A549 (cell line): Measurements from ENCODE around the gene GABRA4. TPM values are rescaled to one million over a fixed set of nuclear protein-coding genes. Genes with fewer than 3 reads are reported as not detected.

Source experiments
- ATAC-seq, 2 experiments: fragments of 200-7000 bp in 1 of 2; fragments of >200 bp in 1 of 2; cut with Nextera tagmentation in 1 of 2; cut with Tn5 transposase in 1 of 2; 3 replicates each; pipeline versions ENCODE4 v1.8.0 to v1.9.1; 2018 to 2020; ENCODE audit warnings: mild to moderate bottlenecking in 1 of 2, moderate library complexity in 1 of 2
- CTCF ChIA-PET: fragments of 300-600 bp; sonication (Branson Sonifier 250); formaldehyde crosslinking; extraction: SDS; loops from one replicate; lab custom pipeline; 2021; ENCODE audit warnings: antibody characterized with exemption, inconsistent platforms; lab: Yijun Ruan, JAX
- POLR2A ChIA-PET: fragments of 350-600 bp; formaldehyde crosslinking; extraction: SDS; loops from one replicate; lab custom pipeline; 2021; ENCODE audit warnings: antibody characterized with exemption, inconsistent platforms; lab: Yijun Ruan, JAX
- DNase-seq, 2 experiments: peaks; one replicate each; pipeline versions ENCODE4 v3.0.0 to v3.0.0-alpha.2; 2011 to 2016; ENCODE audit warnings: low read depth in 1 of 2, low spot score in 1 of 2
- FAIRE-seq: peaks from 2 replicates; lab custom pipeline; 2011; peaks lifted over from hg19 to GRCh38; lab: Jason Lieb, UNC
- H3K27ac ChIP-seq, 2 experiments: fragments of >200 bp; sonication (Bioruptor Twin); formaldehyde crosslinking; 3 replicates each; pipeline ENCODE4 v1.5.1; 2016 to 2017
- H3K4me1 ChIP-seq: fragments of >200 bp; sonication (Bioruptor Twin); formaldehyde crosslinking; 3 replicates; pipeline ENCODE4 v1.6.1; 2016
- H3K4me2 ChIP-seq: fragments of >200 bp; sonication (Bioruptor Twin); formaldehyde crosslinking; 3 replicates; pipeline ENCODE4 v1.6.1; 2016
- H3K4me3 ChIP-seq: fragments of >200 bp; sonication (Bioruptor Twin); formaldehyde crosslinking; 3 replicates; pipeline ENCODE4 v1.5.1; 2016
- H3K9me3 ChIP-seq: fragments of >200 bp; sonication (Bioruptor Twin); formaldehyde crosslinking; 3 replicates; pipeline ENCODE4 v1.6.1; 2016
- CBX2 ChIP-seq: fragments of 200-600 bp; sonication (generic); IDR thresholded peaks from 2 replicates; pipeline ENCODE4 v1.6.1; 2016; ENCODE audit warnings: low read depth, mild to moderate bottlenecking, borderline replicate concordance
- EP300 ChIP-seq, 2 experiments: fragments of >200 bp; sonication (Bioruptor Twin); formaldehyde crosslinking; IDR thresholded peaks; 2 replicates in 1 of 2; 3 replicates in 1 of 2; pipeline ENCODE4 v1.6.1; 2016 to 2017
- ESRRA ChIP-seq: fragments of 150-350 bp; IDR thresholded peaks from 2 replicates; pipeline ENCODE4 v1.6.1; 2014; ENCODE audit warnings: mild to moderate bottlenecking, low read length, borderline replicate concordance
- FOSL2 ChIP-seq, 2 experiments: fragments of 450-650 bp in 1 of 2; fragments of >200 bp in 1 of 2; sonication (Bioruptor Twin) in 1 of 2; formaldehyde crosslinking; IDR thresholded peaks; 2 replicates each; pipeline versions ENCODE4 v1.5.0 to v1.6.1; 2016 to 2020; ENCODE audit warnings: mild to moderate bottlenecking in 1 of 2, moderate library complexity in 1 of 2
- FOXS1 ChIP-seq: fragments of 250-450 bp; sonication (Bioruptor Pico); IDR thresholded peaks from 2 replicates; pipeline ENCODE4 v1.5.0; 2020; ENCODE audit warnings: mild to moderate bottlenecking, moderate library complexity
- HDAC2 ChIP-seq: fragments of 200-600 bp; sonication (generic); IDR thresholded peaks from 2 replicates; pipeline ENCODE4 v1.6.1; 2016
- HEYL ChIP-seq: fragments of 250-450 bp; sonication (Bioruptor Pico); IDR thresholded peaks from 2 replicates; pipeline ENCODE4 v1.8.0; 2021; ENCODE audit warnings: mild to moderate bottlenecking, moderate library complexity
- HOXB13 ChIP-seq: fragments of 250-450 bp; sonication (Bioruptor Pico); IDR thresholded peaks from 2 replicates; pipeline ENCODE4 v1.5.0; 2020; ENCODE audit warnings: low read depth, mild to moderate bottlenecking, moderate library complexity
- JUNB ChIP-seq: fragments of >200 bp; sonication (Bioruptor Twin); formaldehyde crosslinking; IDR thresholded peaks from 2 replicates; pipeline ENCODE4 v1.6.1; 2016
- KDM5A ChIP-seq: fragments of 200-600 bp; sonication (generic); IDR thresholded peaks from 2 replicates; pipeline ENCODE4 v1.6.1; 2016; ENCODE audit warnings: antibody characterized with exemption, mild to moderate bottlenecking
- MYC ChIP-seq: IDR thresholded peaks from 2 replicates; pipeline ENCODE4 v1.6.1; 2012; ENCODE audit warnings: mild to moderate bottlenecking, inconsistent platforms, low read length, improper control_type of control experiment, borderline replicate concordance
- POLR2AphosphoS2 ChIP-seq: conservative IDR thresholded peaks from 2 replicates; pipeline ENCODE4 v1.6.1; 2012; ENCODE audit warnings: low read length, improper control_type of control experiment, inconsistent platforms
- RARB ChIP-seq: fragments of 250-450 bp; sonication (Bioruptor Pico); IDR thresholded peaks from 2 replicates; pipeline ENCODE4 v1.8.0; 2021; ENCODE audit warnings: mild to moderate bottlenecking, moderate library complexity
- RCOR1 ChIP-seq: fragments of 150-350 bp; IDR thresholded peaks from 2 replicates; pipeline ENCODE4 v1.6.1; 2014; ENCODE audit warnings: antibody characterized with exemption, low read length, low read depth
- RFX5 ChIP-seq: fragments of 450-650 bp; IDR thresholded peaks from 2 replicates; pipeline ENCODE4 v1.7.1; 2014; ENCODE audit warnings: antibody characterized with exemption, mild to moderate bottlenecking, moderate library complexity
- RNF2 ChIP-seq: fragments of 200-600 bp; sonication (generic); IDR thresholded peaks from 2 replicates; pipeline ENCODE4 v1.6.1; 2016; ENCODE audit warnings: low read depth, mild to moderate bottlenecking, antibody characterized with exemption, moderate library complexity, borderline replicate concordance
- ZC3H11A ChIP-seq: fragments of 450-650 bp; IDR thresholded peaks from 2 replicates; pipeline ENCODE4 v1.6.1; 2014; ENCODE audit warnings: antibody characterized with exemption, mild to moderate bottlenecking
- ZFP36 ChIP-seq: fragments of 450-650 bp; IDR thresholded peaks from 2 replicates; pipeline ENCODE4 v1.6.1; 2014; ENCODE audit warnings: borderline replicate concordance; ENCODE audit not compliant: partially characterized antibody
- ZSCAN20 ChIP-seq: fragments of 250-450 bp; sonication (Bioruptor Pico); IDR thresholded peaks from 2 replicates; pipeline ENCODE4 v1.8.0; 2022; ENCODE audit warnings: mild to moderate bottlenecking, moderate library complexity
- WGBS: methylation state at CpG from one replicate; pipeline ENCODE4 v1.1.6; 2017; ENCODE audit errors: missing lambda C conversion rate; 5-methylcytosine and 5-hydroxymethylcytosine counted together
- polyA plus RNA-seq, 4 experiments: library from polyadenylated mRNA; depleted of rRNA in 3 of 4; stranded (reverse); fragments of >200 nt; fragmentation: RNase III in 1 of 4; extraction: RNeasy Plus Mini Kit Qiagen cat#74134 plus additional on column Dnase treatment in 1 of 4; gene quantifications; 2 replicates in 3 of 4; 3 replicates in 1 of 4; pipeline ENCODE4 v1.2.3, GENCODE V29; 2011 to 2017
- TF ChIP-seq, protein P1 (sequence below): fragments of 250-450 bp; sonication (Bioruptor Pico); IDR thresholded peaks from 2 replicates; pipeline ENCODE4 v1.5.0; 2021; ENCODE audit warnings: mild to moderate bottlenecking, moderate library complexity, borderline replicate concordance
- TF ChIP-seq, protein P2 (sequence below): fragments of 250-450 bp; sonication (Bioruptor Pico); IDR thresholded peaks from 2 replicates; pipeline ENCODE4 v1.5.0; 2020; ENCODE audit warnings: low read depth, mild to moderate bottlenecking, moderate library complexity
- TF ChIP-seq, protein P3 (sequence below): fragments of >200 bp; sonication (Bioruptor Twin); formaldehyde crosslinking; IDR thresholded peaks from 3 replicates; pipeline ENCODE4 v1.5.1; 2016
- TF ChIP-seq, protein P4 (sequence below): IDR thresholded peaks from 2 replicates; pipeline ENCODE4 v1.6.1; 2012

GABRA4 gene
- polyA plus RNA-seq, 2 of the 4 experiments (the other 2 are of a cell fraction) = not detected

DNA sequence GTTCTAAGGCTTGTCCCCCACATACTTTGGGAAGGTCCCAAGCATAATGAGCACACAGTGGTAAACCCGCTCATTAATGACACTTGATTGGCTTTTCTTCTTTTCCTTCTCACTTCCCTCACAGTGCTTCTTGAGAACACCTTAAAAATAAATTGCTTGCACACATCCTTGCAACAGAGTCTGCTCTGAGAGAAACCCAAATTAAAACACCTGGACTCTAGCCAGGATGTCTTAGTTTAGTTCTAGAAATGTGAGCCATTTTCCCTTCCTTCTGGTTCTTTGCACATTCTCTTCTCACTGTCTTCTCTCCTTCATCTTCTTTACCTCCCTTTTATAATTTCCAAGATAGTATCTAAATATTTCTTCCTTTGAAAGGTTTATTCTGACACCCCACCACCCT lies 49.0 kb downstream of the GABRA4 start:
- CTCF ChIA-PET = no interaction called here
- no peaks in the 10 kb centered on the region for H3K9me3 ChIP-seq
- DNase-seq = no peak
- ATAC-seq = no peak
- no peaks in the 10 kb centered on the region for H3K4me1 ChIP-seq
- TF ChIP-seq POLR2AphosphoS2 (no peak), KDM5A (no peak), HDAC2 (no peak), EP300 (IDR thresholded peaks at IDR 0.05) (no peak), RARB (CRISPR knock-in tag) (no peak), FOXS1 (CRISPR knock-in tag) (no peak), HEYL (no peak), RFX5 (no peak), RNF2 (no peak), FOSL2 (IDR thresholded peaks at IDR 0.05) (no peak), FOSL2 (CRISPR knock-in tag; IDR thresholded peaks at IDR 0.05) (no peak), HOXB13 (CRISPR knock-in tag) (no peak), MYC (no peak), ESRRA (no peak), CBX2 (no peak), ZC3H11A (no peak)
- TF ChIP-seq, protein P1, sequence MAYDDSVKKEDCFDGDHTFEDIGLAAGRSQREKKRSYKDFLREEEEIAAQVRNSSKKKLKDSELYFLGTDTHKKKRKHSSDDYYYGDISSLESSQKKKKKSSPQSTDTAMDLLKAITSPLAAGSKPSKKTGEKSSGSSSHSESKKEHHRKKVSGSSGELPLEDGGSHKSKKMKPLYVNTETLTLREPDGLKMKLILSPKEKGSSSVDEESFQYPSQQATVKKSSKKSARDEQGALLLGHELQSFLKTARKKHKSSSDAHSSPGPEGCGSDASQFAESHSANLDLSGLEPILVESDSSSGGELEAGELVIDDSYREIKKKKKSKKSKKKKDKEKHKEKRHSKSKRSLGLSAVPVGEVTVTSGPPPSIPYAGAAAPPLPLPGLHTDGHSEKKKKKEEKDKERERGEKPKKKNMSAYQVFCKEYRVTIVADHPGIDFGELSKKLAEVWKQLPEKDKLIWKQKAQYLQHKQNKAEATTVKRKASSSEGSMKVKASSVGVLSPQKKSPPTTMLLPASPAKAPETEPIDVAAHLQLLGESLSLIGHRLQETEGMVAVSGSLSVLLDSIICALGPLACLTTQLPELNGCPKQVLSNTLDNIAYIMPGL (CRISPR knock-in tag) = no peak
- TF ChIP-seq, protein P2, sequence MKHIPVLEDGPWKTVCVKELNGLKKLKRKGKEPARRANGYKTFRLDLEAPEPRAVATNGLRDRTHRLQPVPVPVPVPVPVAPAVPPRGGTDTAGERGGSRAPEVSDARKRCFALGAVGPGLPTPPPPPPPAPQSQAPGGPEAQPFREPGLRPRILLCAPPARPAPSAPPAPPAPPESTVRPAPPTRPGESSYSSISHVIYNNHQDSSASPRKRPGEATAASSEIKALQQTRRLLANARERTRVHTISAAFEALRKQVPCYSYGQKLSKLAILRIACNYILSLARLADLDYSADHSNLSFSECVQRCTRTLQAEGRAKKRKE (CRISPR knock-in tag) = no peak
- TF ChIP-seq, protein P3, sequence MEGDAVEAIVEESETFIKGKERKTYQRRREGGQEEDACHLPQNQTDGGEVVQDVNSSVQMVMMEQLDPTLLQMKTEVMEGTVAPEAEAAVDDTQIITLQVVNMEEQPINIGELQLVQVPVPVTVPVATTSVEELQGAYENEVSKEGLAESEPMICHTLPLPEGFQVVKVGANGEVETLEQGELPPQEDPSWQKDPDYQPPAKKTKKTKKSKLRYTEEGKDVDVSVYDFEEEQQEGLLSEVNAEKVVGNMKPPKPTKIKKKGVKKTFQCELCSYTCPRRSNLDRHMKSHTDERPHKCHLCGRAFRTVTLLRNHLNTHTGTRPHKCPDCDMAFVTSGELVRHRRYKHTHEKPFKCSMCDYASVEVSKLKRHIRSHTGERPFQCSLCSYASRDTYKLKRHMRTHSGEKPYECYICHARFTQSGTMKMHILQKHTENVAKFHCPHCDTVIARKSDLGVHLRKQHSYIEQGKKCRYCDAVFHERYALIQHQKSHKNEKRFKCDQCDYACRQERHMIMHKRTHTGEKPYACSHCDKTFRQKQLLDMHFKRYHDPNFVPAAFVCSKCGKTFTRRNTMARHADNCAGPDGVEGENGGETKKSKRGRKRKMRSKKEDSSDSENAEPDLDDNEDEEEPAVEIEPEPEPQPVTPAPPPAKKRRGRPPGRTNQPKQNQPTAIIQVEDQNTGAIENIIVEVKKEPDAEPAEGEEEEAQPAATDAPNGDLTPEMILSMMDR = no peak
- H3K27ac ChIP-seq = no peak overlapping the region
- no peak overlapping the region for H3K4me2 ChIP-seq
- 0% methylated on average over 1 of the region's 1 CpG for WGBS
- no peak overlapping the region for H3K4me3 ChIP-seq
- POLR2A ChIA-PET = no interaction called here
- FAIRE-seq = no peak

GRCh38 chr4:46937493-46937892 lies 55.9 kb downstream of the GABRA4 start:
- POLR2A ChIA-PET = no interaction called here
- 0% methylated on average over 1 of the region's 1 CpG for WGBS
- H3K9me3 ChIP-seq = no peaks in the 10 kb centered on the region
- no peak for FAIRE-seq
- no peaks in the 10 kb centered on the region for H3K4me1 ChIP-seq
- no peak overlapping the region for H3K4me3 ChIP-seq
- no peak overlapping the region for H3K27ac ChIP-seq
- no peak overlapping the region for H3K4me2 ChIP-seq
- no peak for DNase-seq
- CTCF ChIA-PET = interaction anchor here (1.2 kb wide), 1 partner anchor 151 kb away, joined by 3 read pairs; no protein-coding TSS in a partner anchor
- TF ChIP-seq JUNB = no peak
- TF ChIP-seq, all 56 proteins: peak for 0
- ATAC-seq = no peak

- 25% methylated on average over 2 of the region's 2 CpGs for WGBS
- ATAC-seq (no peak), FAIRE-seq (no peak), DNase-seq (no peak)
- Histone ChIP-seq H3K27ac (no peak overlapping the region), H3K4me2 (no peak overlapping the region), H3K4me3 (no peak overlapping the region), H3K9me3 (no peaks in the 10 kb centered on the region), H3K4me1 (no peaks in the 10 kb centered on the region)
- TF ChIP-seq KDM5A (no peak), ZSCAN20 (CRISPR knock-in tag) (no peak), ZFP36 (no peak), EP300 (IDR thresholded peaks at IDR 0.05) (no peak), RCOR1 (no peak)
- TF ChIP-seq, protein P4, sequence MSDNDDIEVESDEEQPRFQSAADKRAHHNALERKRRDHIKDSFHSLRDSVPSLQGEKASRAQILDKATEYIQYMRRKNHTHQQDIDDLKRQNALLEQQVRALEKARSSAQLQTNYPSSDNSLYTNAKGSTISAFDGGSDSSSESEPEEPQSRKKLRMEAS = no peak
- CTCF ChIA-PET = interaction anchor here (0.7 kb wide), 1 partner anchor 17 kb away, joined by 3 read pairs; no protein-coding TSS in a partner anchor
- POLR2A ChIA-PET = no interaction called here
These were observed 58.7 kb downstream of the GABRA4 start for GRCh38 chr4:46934726-46935125.
